ENCODE data around the gene MPPED2.

GRCh38 chr11:30387891-30388861 is 198.0 kb downstream of the MPPED2 start:
- TF ChIP-seq CTCF (IDR thresholded peaks at IDR 0.05) (no peak), POLR2A (IDR thresholded peaks at IDR 0.05) (no peak), EP300 (IDR thresholded peaks at IDR 0.05) (no peak)

Data from tibial nerve (tissue), 4 donors.